Measurements from ENCODE around the gene IL21R. TPM values are rescaled to one million over a fixed set of nuclear protein-coding genes. Genes with fewer than 3 reads are reported as not detected.
A peak's percentile ranks its signal among the peaks of the same experiment; 100 is the strongest.

Gene IL21R
- total RNA-seq, 1 donor from 2014 or later: 167 TPM

- intact Hi-C loops (cut with micrococcal nuclease): loop anchor here (2.0 kb wide), 1 partner anchor 52 kb away; no protein-coding TSS in a partner anchor
- H3K36me3 Mint-ChIP-seq (ENCODE audit: low read depth): no peaks in the 10 kb centered on the region
- ATAC-seq (ENCODE audit: low read depth) (peak; percentile 43), DNase-seq (no peak)
- no peak overlapping the region for H3K27ac Mint-ChIP-seq
- ChIA-PET CTCF (interaction anchor here (1.0 to 11.2 kb wide), 6 partner anchors 17 to 139 kb away, joined by 3 to 98 read pairs (median 5); no protein-coding TSS in a partner anchor), POLR2A (interaction anchor here (0.8 to 28.2 kb wide), 12 partner anchors 10 to 171 kb away, joined by 3 to 1103 read pairs (median 7); partner anchors contain the start of genes IL21R and KDM8)
- TF ChIP-seq, protein P1, sequence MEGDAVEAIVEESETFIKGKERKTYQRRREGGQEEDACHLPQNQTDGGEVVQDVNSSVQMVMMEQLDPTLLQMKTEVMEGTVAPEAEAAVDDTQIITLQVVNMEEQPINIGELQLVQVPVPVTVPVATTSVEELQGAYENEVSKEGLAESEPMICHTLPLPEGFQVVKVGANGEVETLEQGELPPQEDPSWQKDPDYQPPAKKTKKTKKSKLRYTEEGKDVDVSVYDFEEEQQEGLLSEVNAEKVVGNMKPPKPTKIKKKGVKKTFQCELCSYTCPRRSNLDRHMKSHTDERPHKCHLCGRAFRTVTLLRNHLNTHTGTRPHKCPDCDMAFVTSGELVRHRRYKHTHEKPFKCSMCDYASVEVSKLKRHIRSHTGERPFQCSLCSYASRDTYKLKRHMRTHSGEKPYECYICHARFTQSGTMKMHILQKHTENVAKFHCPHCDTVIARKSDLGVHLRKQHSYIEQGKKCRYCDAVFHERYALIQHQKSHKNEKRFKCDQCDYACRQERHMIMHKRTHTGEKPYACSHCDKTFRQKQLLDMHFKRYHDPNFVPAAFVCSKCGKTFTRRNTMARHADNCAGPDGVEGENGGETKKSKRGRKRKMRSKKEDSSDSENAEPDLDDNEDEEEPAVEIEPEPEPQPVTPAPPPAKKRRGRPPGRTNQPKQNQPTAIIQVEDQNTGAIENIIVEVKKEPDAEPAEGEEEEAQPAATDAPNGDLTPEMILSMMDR (IDR thresholded peaks at IDR 0.05): no peak
- H3K4me1 Mint-ChIP-seq: peaks cover 52% of the 10 kb centered on the region
- H3K27me3 Mint-ChIP-seq: no peaks in the 10 kb centered on the region
- H3K9me3 Mint-ChIP-seq: no peaks in the 10 kb centered on the region
- no peak overlapping the region for H3K4me3 Mint-ChIP-seq
Measured at GRCh38 chr16:27374221-27374803, 27.7 kb upstream of the IL21R start.

DNA sequence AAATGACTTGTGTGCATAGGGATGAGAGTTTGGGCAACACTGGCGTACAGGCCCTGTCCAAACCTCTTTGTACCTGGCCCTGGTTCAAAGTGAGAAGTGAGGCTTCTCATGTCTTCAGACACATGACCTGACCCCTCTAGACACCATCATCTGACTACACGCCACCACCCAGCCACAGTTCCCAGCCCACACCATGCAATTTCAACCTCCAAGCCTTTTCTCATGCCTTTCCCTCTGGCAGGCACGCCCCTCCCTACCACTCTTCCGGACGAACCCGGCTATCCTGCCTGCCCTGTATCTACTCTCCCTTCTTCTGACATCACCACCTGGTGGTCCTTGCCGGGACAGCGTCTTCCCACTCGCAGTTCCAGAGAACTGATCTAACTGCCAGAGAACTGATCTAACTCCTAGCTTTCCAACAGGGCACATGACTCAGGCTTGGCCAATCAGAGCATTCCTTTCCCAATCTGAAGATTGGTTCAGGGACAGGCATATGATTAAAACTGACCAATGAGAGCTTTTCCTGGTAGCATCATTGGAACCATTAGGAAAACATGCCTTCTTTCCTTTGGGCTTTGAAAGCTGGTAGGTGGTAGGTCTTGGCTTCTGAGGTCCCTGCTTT, 27.1 kb upstream of the IL21R start:
- ChIA-PET CTCF (interaction anchor here (1.2 to 11.2 kb wide), 6 partner anchors 8 to 140 kb away, joined by 4 to 98 read pairs (median 6); no protein-coding TSS in a partner anchor), POLR2A (interaction anchor here (0.8 to 28.2 kb wide), 14 partner anchors 7 to 172 kb away, joined by 3 to 1103 read pairs (median 10); partner anchors contain the start of genes IL21R and KDM8)
- Mint-ChIP-seq H3K27ac (no peak overlapping the region), H3K4me3 (no peak overlapping the region), H3K36me3 (ENCODE audit: low read depth) (no peaks in the 10 kb centered on the region), H3K9me3 (no peaks in the 10 kb centered on the region), H3K4me1 (peaks cover 48% of the 10 kb centered on the region), H3K27me3 (no peaks in the 10 kb centered on the region)
- ATAC-seq (ENCODE audit: low read depth) (peak; percentile 35), DNase-seq (no peak)
- TF ChIP-seq, protein P1 (IDR thresholded peaks at IDR 0.05): no peak
- intact Hi-C loops (cut with micrococcal nuclease): loop anchor here (2.0 kb wide), 1 partner anchor 52 kb away; no protein-coding TSS in a partner anchor

DNA sequence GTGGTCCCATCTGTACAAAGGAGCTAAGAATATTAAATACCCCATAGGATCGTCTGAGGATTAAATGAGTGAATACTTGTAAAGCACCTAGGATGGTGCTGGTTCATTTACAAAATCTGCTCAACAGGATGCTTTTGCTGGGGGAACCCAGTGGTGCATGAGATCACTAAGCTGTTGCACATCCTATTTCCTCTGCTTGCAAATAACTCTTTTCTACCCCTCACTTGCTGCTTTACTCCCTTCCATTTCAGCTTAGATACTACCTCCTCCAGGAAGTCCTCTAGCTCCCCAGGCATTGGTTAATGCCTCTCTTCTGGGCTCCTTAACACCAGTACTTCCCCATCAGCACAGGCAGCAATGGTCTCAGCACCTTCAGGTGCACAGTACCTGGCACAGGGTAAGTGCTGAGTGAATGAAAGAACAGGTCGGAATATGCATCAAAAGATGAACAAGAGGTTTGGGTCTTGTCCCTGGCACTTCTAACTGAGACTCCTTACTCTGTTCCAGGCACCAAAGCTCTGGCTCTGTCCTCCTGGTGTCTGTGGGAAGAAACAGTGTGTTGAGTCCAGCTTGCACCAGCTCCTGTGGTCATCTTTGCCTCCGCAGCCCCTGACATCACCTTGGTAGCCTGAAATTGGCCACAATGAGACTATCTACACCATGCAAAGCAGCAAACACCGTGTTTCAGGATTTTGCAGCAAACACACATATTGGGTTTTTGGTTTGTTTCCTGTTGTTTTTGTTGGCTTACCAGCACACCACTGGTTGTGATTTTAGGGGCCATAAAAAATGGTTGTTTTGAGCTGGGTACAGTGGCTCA, 24.1 kb upstream of the IL21R start:
- H3K4me1 Mint-ChIP-seq: peaks cover 57% of the 10 kb centered on the region
- ATAC-seq (ENCODE audit: low read depth): peak; percentile 65

GRCh38 chr16:27378871-27379481, 23.0 kb upstream of the IL21R start:
- ChIA-PET CTCF (interaction anchor here (1.9 kb wide), 1 partner anchor 72 kb away, joined by 6 read pairs; no protein-coding TSS in a partner anchor), POLR2A (interaction anchor here (2.4 to 28.2 kb wide), 6 partner anchors 10 to 72 kb away, joined by 19 to 1103 read pairs (median 59); partner anchors contain the start of gene IL21R)
- Mint-ChIP-seq H3K4me1 (peaks cover 67% of the 10 kb centered on the region), H3K27ac (peak overlapping the region; percentile 80), H3K4me3 (no peak overlapping the region), H3K9me3 (peaks cover under 1% of the 10 kb centered on the region), H3K27me3 (no peaks in the 10 kb centered on the region), H3K36me3 (ENCODE audit: low read depth) (no peaks in the 10 kb centered on the region)
- TF ChIP-seq, protein P1 (IDR thresholded peaks at IDR 0.05): no peak
- intact Hi-C loops (cut with micrococcal nuclease): no loop called here
- ATAC-seq (ENCODE audit: low read depth) (no peak), DNase-seq (no peak)

More for the DNA sequence above, 24.1 kb upstream of the IL21R start:
- ChIA-PET POLR2A (interaction anchor here (0.6 to 28.2 kb wide), 22 partner anchors 10 to 1580 kb away, joined by 3 to 1103 read pairs (median 5); partner anchors contain the start of genes IL21R, KDM8 and NSMCE1), CTCF (interaction anchor here (0.8 to 3.2 kb wide), 6 partner anchors 11 to 73 kb away, joined by 3 to 24 read pairs (median 4); partner anchors contain the start of gene IL21R)
- H3K27ac Mint-ChIP-seq: peak overlapping the region; percentile 91
- peak overlapping the region; percentile 70 for H3K4me3 Mint-ChIP-seq
- no peaks in the 10 kb centered on the region for H3K9me3 Mint-ChIP-seq
- no peaks in the 10 kb centered on the region for H3K27me3 Mint-ChIP-seq
- H3K36me3 Mint-ChIP-seq (ENCODE audit: low read depth): no peaks in the 10 kb centered on the region
- TF ChIP-seq, protein P1 (IDR thresholded peaks at IDR 0.05): no peak
- DNase-seq: no peak
- intact Hi-C loops (cut with micrococcal nuclease): loop anchor here (1.0 kb wide), 2 partner anchors 19 to 72 kb away; no protein-coding TSS in a partner anchor
